PC-9 (cell line): ENCODE data around the gene ATP5PO.

Experiments used
- EZH2 ChIP-seq: fragments of 200-600 bp; sonication (generic); IDR thresholded peaks from 2 replicates; pipeline ENCODE4 v1.8.0; 2017; ENCODE audit warnings: antibody characterized with exemption, low read depth
- TF ChIP-seq, protein P1 (sequence below): fragments of 200-600 bp; sonication (generic); conservative IDR thresholded peaks from 2 replicates; pipeline ENCODE4 v1.6.1; 2017; ENCODE audit warnings: mixed run types, antibody characterized with exemption, mild to moderate bottlenecking, moderate library complexity

DNA sequence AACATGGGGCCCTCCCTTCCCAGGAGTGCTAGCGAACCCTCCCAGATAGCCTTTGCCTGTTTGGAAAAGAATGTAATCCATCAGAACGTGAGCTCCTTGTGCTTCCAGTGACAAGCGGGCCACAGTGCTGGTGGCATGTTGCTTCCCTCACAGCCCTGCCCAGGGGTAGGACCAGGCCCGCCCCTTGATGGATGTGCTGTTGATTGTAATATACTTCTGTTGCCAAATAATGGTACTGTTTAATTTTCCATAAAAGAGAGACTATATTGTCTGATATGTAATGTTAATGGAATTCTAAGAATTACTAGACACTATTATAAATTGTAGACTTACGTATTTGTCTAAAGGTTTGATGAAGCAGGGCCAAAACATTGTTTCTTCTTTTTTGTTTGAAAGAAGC lies 16.4 kb downstream of the ATP5PO start:
- TF ChIP-seq, protein P1, sequence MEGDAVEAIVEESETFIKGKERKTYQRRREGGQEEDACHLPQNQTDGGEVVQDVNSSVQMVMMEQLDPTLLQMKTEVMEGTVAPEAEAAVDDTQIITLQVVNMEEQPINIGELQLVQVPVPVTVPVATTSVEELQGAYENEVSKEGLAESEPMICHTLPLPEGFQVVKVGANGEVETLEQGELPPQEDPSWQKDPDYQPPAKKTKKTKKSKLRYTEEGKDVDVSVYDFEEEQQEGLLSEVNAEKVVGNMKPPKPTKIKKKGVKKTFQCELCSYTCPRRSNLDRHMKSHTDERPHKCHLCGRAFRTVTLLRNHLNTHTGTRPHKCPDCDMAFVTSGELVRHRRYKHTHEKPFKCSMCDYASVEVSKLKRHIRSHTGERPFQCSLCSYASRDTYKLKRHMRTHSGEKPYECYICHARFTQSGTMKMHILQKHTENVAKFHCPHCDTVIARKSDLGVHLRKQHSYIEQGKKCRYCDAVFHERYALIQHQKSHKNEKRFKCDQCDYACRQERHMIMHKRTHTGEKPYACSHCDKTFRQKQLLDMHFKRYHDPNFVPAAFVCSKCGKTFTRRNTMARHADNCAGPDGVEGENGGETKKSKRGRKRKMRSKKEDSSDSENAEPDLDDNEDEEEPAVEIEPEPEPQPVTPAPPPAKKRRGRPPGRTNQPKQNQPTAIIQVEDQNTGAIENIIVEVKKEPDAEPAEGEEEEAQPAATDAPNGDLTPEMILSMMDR: no peak
- no peak for TF ChIP-seq EZH2
